Brain pericyte (primary cell): ENCODE data around the gene TMEM132E.
"Not testable (repeated sequence)": the region's sequence is repeated elsewhere in the genome, so short reads cannot be mapped to it uniquely, and the experiment has no call there.

Source experiments
- DNase-seq: peaks from one replicate; pipeline ENCODE4 v3.0.0-alpha.2; 2012; ENCODE audit warnings: low read depth, low spot score

TMEM132E gene

DNA sequence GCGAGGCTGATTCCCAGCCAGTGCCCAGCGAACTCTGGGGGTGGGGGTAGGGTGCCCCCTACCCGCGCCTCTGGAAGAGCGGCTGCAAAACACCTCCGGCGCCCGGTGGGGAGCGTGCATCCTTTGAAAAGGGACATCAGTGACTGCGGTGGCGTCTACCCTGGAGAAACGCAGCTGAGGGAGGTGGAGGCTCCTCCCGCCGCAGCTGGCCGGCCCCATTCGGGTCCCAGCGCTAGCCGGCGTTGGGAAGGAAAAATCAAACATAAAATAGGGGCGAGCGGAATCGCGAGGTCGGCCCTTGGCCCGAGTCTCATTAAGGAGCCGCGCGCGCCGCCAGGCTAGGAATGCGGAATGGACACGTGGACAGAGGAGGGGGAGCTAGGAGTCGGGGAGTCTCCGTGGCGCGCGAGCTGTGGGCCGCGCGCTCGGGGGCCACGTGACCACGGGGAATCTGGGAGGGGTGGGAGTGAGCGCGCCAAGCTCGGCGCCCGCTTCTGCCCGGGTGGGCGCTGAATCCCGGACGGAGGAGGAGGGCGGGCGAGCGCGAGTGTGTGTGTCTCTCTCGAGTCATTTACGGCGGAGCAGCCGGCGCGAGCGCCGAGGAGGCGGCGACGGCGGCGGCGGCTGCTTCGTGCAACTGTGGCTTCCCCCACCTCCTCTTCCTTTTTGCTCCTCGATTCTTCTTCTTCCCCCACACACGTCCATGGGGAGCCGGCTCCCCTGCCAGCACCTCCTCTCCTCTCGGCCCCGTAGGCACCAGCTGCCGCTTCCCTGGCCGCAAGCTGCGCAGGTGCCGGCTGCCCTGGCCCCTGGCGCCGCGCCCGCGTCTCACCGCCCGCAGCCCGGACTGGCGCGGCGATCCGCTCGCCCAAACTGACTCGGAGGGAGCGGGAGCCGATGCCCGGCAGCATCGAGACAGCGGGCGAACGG lies at the start of gene TMEM132E:
TMEM132E (plus strand) TSS at position 566 of the 930 bp plus-strand sequence. CDS start 1,495 bp downstream, outside the sequence.
- DNase-seq = no peak

DNA sequence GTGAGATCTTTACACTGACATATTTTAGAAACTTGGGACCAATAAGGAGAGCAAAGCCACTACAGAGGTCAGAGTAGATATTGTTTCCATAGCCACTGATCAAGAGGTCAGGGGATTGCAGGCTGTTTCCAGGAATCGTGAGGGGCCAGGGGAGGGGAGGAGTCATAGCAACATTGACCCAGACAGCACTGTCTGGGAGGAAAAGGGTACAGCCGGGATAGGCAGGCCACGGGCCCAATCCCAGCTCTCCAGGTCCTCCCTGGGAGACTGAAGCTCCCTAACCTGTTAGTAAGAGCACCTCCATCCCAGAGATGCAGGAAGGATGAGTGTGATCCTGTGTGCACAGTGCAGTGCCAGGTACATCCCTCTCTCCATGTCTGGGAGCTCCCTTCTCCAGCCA lies 48.5 kb upstream of the TMEM132E start:
- no peak for DNase-seq

GRCh38 chr17:34532281-34533065 lies 46.9 kb upstream of the TMEM132E start:
- DNase-seq = no peak

- DNase-seq = no peak
Observed at GRCh38 chr17:34533806-34534527, 45.4 kb upstream of the TMEM132E start.

GRCh38 chr17:34537445-34537844 lies 41.9 kb upstream of the TMEM132E start:
- no peak for DNase-seq

GRCh38 chr17:34538582-34538981 lies 40.8 kb upstream of the TMEM132E start:
- not testable (repeated sequence) for DNase-seq

- DNase-seq = no peak
Observed at GRCh38 chr17:34539881-34540280, 39.5 kb upstream of the TMEM132E start.

DNA sequence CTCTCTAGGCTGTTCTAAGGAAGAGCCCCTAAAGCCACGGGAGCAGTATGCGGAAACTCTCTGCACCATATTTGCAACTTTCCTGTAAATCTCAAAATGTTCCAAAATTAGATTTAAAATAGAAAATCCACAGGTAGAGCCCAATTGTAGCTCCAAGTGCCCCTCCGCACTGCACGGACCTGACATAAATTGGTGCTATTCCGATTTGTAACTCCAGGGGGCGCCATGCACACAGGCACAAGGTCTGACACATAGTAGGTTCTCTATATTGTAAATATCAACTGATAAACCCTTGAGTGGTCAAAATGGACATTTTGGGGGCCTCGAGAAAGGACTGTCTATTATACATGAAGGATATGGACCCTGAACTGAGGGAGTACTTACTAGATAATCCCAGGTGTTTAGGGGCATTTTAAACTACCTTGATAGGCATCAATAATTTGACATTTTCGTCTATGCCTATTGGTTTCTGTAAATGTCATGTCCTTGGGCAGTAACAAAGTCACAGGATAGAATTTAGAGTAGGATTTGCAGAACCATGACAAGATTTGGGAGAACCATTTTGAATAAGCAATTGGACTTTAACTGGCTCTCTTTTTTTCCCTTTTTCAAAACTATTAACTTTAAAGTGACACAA lies 36.6 kb upstream of the TMEM132E start:
- DNase-seq = no peak

- no peak for DNase-seq
Observed at GRCh38 chr17:34547453-34548063, 31.8 kb upstream of the TMEM132E start.

DNA sequence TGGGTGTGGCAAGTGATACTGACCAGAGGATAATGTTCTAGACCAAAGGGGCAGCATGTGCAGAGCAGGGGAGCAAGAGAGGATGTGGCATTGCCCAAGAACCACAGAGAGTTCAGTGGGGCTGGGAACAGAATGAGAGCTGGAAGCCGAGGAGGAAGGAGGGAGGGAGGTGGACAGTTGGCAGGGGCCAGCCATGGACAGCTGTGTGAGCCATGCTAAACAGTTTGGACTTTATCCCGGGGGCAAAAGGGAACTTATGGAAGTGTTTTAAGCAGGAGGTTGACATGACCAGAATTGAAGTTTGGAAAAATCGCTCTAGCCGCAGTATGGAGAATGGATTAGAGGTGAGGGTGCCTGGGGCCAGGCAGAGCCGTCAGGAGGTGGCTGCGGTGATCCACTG lies 29.4 kb upstream of the TMEM132E start:
- DNase-seq = no peak

GRCh38 chr17:34553907-34554306 lies 25.5 kb upstream of the TMEM132E start:
- no peak for DNase-seq

DNA sequence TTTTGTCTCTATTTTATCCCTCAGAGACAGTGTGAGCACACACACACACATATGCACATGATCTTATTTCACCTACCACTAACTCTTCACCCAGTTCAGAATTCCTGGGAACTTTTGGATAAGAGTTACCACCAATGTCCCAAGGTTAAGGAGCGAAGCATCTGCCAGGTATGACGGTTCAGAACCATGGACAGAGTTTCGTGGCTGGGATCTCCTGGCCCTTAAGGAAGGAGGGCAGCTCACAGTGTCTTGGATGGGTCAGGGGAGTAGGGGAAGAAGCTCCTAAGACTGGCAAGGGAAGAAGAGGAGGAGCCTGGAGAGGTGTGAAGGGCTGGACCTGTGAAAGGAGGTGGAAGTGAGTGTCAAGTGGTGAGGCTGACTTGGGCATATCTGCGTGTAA lies 23.0 kb upstream of the TMEM132E start:
- no peak for DNase-seq

- DNase-seq = no peak
Observed at GRCh38 chr17:34556931-34557330, 22.5 kb upstream of the TMEM132E start.

DNA sequence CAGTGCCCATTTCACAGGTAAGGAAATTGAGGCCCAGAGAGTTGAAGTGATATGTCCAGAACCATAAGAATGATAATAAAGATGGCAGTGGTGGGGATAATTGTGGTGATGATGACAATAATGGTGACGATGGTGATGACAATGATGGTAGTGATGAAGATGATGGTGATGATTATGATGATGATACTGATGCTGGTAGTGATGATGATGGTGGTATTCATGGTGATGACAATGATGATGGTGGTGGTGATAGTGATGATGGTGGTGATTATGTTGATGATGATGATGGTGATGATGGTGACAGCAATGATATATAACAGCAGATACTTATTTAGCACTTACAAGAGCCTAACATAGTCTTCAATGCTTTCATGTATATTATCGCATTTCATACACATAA lies 18.1 kb upstream of the TMEM132E start:
- DNase-seq = no peak

DNA sequence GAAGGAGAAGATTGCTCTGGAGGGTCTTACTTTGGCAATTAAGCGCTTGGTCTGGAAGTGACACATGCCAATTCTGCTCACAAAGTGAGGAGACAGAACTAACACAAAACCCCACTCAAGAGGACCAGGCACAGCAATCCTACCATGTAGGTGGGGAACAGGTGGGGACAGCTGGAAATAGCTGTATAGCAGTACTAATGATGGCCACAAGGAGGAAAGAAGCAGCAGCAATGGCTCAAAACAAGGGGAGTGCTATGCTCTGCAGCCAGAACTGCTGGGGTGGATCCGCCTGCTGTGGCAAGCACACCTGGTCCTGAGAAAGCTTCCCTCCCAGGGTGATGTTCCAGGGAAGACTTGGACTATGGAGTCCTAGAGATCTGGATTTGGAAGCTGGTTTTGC lies 17.0 kb upstream of the TMEM132E start:
- DNase-seq = no peak

GRCh38 chr17:34565713-34566112 lies 13.7 kb upstream of the TMEM132E start:
- no peak for DNase-seq

GRCh38 chr17:34566201-34566600 lies 13.2 kb upstream of the TMEM132E start:
- no peak for DNase-seq

- no peak for DNase-seq
Observed at GRCh38 chr17:34566873-34567272, 12.5 kb upstream of the TMEM132E start.

- no peak for DNase-seq
Observed at GRCh38 chr17:34567691-34568465, 11.5 kb upstream of the TMEM132E start.

GRCh38 chr17:34568953-34569352 lies 10.4 kb upstream of the TMEM132E start:
- DNase-seq = no peak
